GM19455 (cell line): ENCODE measurements around the gene C17orf78.
"Not testable (repeated sequence)": the region's sequence is repeated elsewhere in the genome, so short reads cannot be mapped to it uniquely, and the experiment has no call there.

Source experiments
- ATAC-seq: cut with Tn5 transposase; IDR thresholded peaks from one replicate; pipeline ENCODE4 v1.9.1; 2021; ENCODE audit not compliant: unreplicated experiment

The C17orf78 gene

GRCh38 chr17:37430051-37430627 is 54.4 kb downstream of the C17orf78 start:
- no peak for ATAC-seq

- ATAC-seq = no peak
These were observed 56.9 kb downstream of the C17orf78 start for GRCh38 chr17:37432671-37433070.

GRCh38 chr17:37438141-37438540 is 62.4 kb downstream of the C17orf78 start:
- ATAC-seq = no peak

GRCh38 chr17:37440424-37440823 is 64.6 kb downstream of the C17orf78 start:
- ATAC-seq = no peak

GRCh38 chr17:37441369-37442014 is 65.7 kb downstream of the C17orf78 start:
- ATAC-seq = not testable (repeated sequence)
